GM21381 (cell line): ENCODE results near the gene CD46.

ENCODE experiments used
- ATAC-seq: cut with Tn5 transposase; IDR thresholded peaks from one replicate; pipeline ENCODE4 v1.9.1; 2021; ENCODE audit warnings: mild to moderate bottlenecking, moderate library complexity; ENCODE audit not compliant: unreplicated experiment

Gene CD46

DNA sequence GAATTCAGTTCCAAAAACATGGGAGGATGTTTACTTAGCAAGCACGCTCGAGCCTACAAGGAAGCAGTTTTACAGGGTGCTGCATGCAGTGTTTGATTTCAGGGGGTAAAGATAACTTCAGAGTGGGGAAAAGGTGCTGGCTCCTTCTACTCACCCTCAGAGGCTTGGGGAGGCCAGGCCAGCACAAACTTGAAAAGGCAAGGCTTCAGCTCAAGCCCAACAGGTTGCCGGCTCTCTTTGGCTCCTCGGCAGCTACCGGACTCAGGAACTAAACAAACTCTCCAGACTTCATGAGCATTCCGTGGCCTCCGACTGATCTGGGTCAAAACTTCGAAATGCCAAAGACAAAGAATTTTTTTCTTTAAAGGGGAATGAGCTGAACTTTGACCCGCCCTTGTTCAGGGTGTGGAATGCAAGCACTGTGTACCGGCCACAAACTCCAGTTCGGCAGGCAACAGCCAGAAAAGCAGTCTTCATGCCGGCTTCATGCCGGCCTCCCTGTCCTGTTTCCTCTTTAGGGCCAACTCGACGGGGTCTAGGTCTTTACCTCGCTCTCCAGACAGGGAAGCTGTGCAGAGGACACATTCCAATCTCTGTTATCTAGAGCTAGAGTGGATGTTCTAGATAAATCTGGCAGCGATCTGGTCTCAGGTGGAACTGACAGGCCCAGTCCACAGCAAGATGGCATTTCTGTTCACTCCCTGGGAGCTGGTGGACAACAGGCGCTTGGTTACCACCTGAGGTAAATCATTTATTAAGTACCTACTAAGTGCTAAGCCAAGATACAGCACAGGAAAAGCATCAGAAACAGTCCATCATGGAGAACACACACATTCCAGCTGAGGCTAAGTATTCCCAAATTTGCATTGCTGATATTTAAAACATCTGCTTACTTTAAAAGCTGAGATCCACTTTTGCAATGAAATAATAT, 75.0 kb downstream of the CD46 start:
- no peak for ATAC-seq

DNA sequence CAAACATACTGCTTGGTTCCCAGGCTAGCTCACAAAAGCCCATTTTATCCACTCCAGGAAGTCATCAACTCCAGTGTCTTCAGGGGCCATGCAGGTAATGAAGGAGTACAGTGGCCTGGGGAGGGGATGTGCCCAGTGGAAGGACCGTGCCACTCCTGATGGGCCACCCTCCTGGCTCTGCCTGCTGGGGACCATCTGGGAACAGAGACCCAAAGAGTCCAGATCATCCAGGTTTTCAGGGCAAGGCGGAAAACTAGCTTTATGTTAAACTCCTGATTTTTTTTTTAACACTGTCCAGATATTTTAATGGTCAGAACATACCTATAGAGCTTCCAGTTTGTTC, 75.6 kb downstream of the CD46 start:
- ATAC-seq, result no peak

- ATAC-seq, result no peak
Measured at GRCh38 chr1:207828046-207828445, 76.2 kb downstream of the CD46 start.

- ATAC-seq, result peak; percentile 22
Measured at GRCh38 chr1:207828485-207829158, 76.8 kb downstream of the CD46 start.

- no peak for ATAC-seq
Measured at GRCh38 chr1:207829576-207829975, 77.7 kb downstream of the CD46 start.

DNA sequence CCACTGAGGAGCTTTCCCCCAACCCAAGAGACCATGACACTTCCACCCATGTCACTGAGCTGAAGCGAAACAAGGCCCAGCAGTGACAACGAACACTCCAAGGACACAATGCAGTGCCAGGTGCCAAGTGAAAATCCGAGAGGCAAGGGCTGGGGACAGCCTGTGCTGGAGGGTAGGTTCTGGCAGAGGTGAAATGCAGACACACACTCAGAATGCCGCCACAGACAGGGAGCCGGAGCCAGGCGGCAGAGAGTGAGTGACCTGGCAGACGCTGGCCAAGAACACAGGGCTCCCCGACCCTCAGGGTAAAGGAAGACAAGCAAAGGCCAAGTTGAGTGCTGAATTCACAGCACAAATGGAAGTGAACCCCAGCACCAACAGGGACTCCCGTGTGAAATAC, 78.9 kb downstream of the CD46 start:
- ATAC-seq, result no peak

DNA sequence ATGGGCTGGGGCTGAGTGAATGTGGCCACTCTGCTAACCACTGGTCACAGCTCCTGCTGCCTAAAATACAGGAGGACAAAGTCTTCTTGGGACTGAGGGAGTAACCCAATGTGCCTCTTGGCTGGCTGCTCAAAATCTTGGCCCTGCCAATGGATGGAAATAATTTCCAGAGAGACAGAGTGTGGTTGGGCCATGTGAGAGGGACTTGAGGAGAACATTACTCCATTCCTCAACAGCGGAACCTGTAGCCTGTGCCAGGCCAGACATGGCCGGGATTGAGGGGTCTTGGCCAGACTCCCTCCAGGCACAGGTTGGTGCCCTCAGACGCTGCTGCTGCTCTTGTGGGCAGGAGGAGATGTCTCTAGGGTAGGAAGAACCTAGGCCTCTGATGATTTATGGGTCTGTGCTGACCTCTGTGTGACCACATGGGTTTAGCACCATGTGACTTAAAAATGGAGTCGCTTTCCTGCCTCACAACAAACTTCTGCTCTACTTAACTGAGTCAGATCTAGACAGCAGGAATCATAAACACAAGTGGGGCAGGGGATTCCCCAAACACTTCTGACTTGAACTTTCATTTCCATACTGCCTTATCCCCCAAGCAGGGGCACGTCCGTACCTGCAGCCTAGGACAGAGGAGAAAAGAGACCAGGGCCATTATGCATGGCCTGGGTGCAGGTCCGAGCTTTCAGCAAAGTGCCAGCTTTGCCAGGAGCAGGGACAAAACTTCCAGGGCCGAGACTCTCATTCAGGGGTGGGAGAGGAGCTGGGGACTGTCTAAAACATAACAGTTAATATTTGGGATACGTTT, 79.9 kb downstream of the CD46 start:
- ATAC-seq, result peak; percentile 79

DNA sequence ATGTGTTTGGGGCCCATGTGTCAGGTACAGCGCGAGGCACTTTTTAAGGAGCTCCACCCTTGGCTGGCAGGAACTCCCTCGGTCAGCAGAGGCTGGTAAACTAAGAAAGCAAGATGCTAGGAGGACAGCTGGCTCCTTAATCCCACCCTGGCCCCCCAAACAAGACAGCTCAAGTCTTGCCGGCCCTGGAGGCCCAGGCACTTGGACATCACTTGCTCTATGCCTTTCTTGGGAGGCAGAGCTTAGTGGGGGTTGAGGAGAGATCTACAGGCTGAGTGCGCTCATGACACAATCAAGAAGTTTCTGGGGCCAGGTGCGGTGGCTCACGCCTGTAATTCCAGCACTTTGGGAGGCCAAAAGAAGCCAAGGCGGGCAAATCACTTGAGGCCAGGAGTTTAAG, 80.9 kb downstream of the CD46 start:
- no peak for ATAC-seq

GRCh38 chr1:207833381-207833780, 81.5 kb downstream of the CD46 start:
- ATAC-seq, result no peak

GRCh38 chr1:207833956-207834660, 82.3 kb downstream of the CD46 start:
- ATAC-seq, result no peak

- no peak for ATAC-seq
Measured at GRCh38 chr1:207835958-207836357, 84.1 kb downstream of the CD46 start.

DNA sequence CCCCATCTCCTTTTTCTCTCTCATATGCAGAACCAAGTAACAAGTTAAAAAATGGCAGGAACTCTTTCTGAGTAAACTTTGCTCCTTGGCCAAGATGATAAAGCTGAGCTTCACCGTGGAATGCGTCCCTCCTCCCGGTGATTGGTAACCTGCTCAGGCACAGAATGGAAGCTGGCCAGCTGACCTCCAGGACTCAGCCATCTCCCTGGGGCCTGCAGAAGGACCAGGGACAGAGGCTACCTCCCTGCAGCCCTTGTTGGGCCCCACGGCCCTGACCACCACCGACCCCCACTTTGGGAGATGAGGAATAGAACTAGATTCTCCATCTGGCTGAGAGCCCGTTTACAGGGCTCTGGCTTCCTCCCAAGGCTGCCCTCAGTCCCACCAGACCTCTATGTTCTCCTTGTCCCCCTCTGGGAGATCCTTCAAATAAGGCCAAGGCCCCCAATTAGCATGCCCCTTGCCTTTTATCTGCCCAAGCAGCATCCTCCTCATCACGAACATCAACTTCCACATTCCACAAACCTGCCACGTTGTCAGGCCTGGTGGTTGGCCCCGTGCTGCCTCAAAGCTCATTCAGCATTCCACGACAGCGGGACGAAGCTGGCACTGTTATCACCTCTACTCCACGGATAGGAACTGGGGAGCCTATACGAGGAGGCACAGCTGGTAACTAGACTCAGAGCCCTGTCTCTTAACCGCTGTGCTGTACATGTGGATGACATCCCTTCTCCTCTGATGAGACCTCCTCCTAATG, 84.9 kb downstream of the CD46 start:
- ATAC-seq, result no peak

GRCh38 chr1:207837673-207838072, 85.8 kb downstream of the CD46 start:
- no peak for ATAC-seq

GRCh38 chr1:207838156-207839082, 86.6 kb downstream of the CD46 start:
- no peak for ATAC-seq

- no peak for ATAC-seq
Measured at GRCh38 chr1:207839083-207839413, 87.2 kb downstream of the CD46 start.

GRCh38 chr1:207840380-207840779, 88.5 kb downstream of the CD46 start:
- ATAC-seq, result no peak

- no peak for ATAC-seq
Measured at GRCh38 chr1:207841293-207841692, 89.4 kb downstream of the CD46 start.

DNA sequence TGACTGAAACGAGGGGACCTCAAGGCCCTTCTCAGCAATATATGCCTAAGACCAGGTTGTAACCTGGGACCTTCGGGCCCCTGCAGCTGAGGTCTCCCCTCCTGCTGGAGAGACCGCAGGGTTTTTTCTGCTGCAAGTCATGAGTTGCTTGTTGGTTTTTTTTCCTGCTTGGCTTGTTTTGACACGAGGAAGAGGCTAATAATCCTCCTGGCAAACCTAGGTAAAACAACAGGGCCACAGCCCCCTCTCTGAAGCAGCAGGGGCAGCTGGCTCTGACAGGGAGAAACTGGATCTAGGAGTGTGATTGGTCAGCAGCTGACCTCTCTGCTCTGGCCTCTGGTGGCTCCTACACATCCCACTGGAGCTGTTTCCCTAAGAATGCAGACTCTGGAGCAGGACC, 90.0 kb downstream of the CD46 start:
- no peak for ATAC-seq

GRCh38 chr1:207842506-207842905, 90.7 kb downstream of the CD46 start:
- ATAC-seq, result no peak
